Activated naive CD8-positive, alpha-beta T cell (primary cell): Measurements from ENCODE around the gene NTM.

Experiments
- H3K27ac Mint-ChIP-seq: one replicate; pipeline ENCODE4 v1.8.0; 2021; ENCODE audit warnings: mixed read lengths
- H3K27me3 Mint-ChIP-seq: one replicate; pipeline ENCODE4 v1.8.0; 2021; ENCODE audit warnings: mixed read lengths
- H3K36me3 Mint-ChIP-seq: one replicate; pipeline ENCODE4 v1.8.0; 2021; ENCODE audit warnings: mixed read lengths
- H3K4me1 Mint-ChIP-seq: one replicate; pipeline ENCODE4 v1.8.0; 2021; ENCODE audit warnings: low read depth, mixed read lengths
- H3K4me3 Mint-ChIP-seq: one replicate; pipeline ENCODE4 v1.8.0; 2021; ENCODE audit warnings: mild to moderate bottlenecking, mixed read lengths
- H3K9me3 Mint-ChIP-seq: one replicate; pipeline ENCODE4 v1.8.0; 2021; ENCODE audit warnings: low read depth, mixed read lengths

The NTM gene

DNA sequence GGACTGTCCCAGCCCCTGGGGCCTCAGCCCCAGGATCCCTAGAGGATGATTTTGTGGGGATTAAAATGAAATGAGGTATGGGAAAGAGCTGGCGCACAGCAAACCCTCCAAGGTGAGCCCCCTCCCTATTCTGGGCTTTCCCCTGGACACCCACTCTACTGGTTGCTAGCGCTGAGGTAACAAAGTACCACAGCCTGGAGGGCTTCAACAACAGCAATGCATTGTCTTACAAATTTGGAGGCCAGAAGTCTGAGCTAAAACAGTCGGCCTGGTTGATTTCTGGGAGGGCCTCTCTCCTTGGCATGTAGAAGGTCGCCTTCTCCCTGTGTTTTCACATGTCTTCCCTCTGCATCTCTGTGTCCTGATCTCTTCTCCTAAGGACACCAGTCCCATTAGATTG lies 913.6 kb downstream of the NTM start:
- Mint-ChIP-seq H3K4me3 (no peak overlapping the region), H3K4me1 (no peaks in the 10 kb centered on the region), H3K9me3 (no peaks in the 10 kb centered on the region), H3K27ac (no peak overlapping the region), H3K36me3 (no peaks in the 10 kb centered on the region), H3K27me3 (peaks cover 3% of the 10 kb centered on the region)

DNA sequence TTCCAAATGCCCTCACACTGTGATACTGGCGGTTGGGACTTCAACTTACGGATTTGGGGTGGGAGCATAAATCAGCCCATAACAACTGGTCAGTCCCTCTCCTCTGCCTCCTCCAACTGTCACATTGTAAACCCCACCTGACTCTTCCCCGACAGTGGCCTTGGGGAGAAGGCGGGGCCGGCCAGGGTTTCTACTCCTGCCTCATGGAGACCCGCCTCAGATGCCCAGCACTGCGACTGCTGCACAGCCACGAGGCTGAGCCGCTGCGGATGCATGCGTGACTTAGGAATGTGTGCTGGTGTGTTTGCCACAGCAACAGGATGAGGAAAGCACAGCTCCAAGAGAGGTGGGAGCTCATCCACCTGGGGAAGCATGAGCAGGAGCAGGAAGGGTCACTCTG lies 914.2 kb downstream of the NTM start:
- H3K4me1 Mint-ChIP-seq, result no peaks in the 10 kb centered on the region
- no peak overlapping the region for H3K27ac Mint-ChIP-seq
- peaks cover 3% of the 10 kb centered on the region for H3K27me3 Mint-ChIP-seq
- no peaks in the 10 kb centered on the region for H3K9me3 Mint-ChIP-seq
- no peaks in the 10 kb centered on the region for H3K36me3 Mint-ChIP-seq
- no peak overlapping the region for H3K4me3 Mint-ChIP-seq

DNA sequence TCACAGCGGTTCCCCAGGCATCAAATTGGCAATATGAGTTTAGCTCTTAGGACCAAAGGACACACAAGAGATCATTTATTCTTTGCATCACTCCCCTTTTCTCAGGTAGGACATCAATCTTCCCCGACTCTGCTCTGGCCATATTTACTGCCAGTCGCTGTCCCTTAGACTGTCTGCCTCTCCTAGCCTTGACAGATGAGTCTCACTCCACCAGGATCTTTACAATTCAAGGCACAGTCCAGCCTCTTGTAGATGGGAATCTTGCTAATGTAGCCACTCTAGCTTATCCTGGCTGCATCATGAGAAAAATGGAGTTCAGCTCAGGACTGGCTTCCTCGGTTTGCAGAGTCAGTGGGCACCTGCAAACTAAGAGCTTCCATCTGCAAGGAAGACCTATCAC lies 915.2 kb downstream of the NTM start:
- Mint-ChIP-seq H3K4me3 (no peak overlapping the region), H3K36me3 (no peaks in the 10 kb centered on the region), H3K4me1 (no peaks in the 10 kb centered on the region), H3K27me3 (peaks cover 3% of the 10 kb centered on the region), H3K27ac (no peak overlapping the region), H3K9me3 (no peaks in the 10 kb centered on the region)

DNA sequence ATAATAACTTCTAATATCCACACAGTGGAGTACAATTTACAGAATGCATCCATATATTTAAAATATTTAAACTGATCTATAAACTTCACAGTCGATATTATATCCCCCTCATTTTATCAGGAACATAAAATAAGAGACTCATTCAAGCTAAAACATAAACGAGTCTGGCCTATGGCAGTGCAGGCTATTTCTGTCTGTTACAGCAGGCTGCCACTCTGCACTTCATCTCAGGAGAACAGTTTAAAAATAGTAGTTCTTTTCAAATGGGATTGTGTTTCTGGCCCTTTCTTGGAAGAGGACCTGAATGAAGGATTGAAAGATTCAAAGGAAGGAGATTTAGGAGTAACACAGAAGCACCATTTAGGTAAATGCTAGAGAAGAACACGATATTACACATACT lies 915.7 kb downstream of the NTM start:
- Mint-ChIP-seq H3K36me3 (no peaks in the 10 kb centered on the region), H3K4me3 (no peak overlapping the region), H3K27me3 (peaks cover 3% of the 10 kb centered on the region), H3K9me3 (no peaks in the 10 kb centered on the region), H3K27ac (no peak overlapping the region), H3K4me1 (no peaks in the 10 kb centered on the region)

DNA sequence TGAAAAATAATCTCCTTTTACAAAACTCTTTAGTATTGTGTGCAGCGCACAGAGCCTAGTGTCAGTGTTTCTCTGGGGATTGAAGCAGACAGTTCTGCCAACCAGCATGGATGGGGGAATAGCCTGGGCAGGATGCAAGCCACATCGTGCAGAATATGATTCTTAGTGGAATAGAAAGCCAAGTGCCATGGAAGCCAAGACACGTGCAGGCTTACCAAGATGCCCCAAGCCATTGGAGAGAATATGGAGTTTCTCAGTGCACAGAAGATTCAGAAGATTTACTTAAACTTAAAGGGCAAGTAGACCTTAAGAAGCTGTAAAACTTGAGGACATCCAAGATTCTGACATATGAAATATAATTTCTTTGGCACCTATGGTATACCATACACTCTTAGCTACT lies 917.6 kb downstream of the NTM start:
- no peak overlapping the region for H3K27ac Mint-ChIP-seq
- peaks cover 13% of the 10 kb centered on the region for H3K27me3 Mint-ChIP-seq
- no peaks in the 10 kb centered on the region for H3K9me3 Mint-ChIP-seq
- no peaks in the 10 kb centered on the region for H3K4me1 Mint-ChIP-seq
- no peak overlapping the region for H3K4me3 Mint-ChIP-seq
- H3K36me3 Mint-ChIP-seq, result no peaks in the 10 kb centered on the region

DNA sequence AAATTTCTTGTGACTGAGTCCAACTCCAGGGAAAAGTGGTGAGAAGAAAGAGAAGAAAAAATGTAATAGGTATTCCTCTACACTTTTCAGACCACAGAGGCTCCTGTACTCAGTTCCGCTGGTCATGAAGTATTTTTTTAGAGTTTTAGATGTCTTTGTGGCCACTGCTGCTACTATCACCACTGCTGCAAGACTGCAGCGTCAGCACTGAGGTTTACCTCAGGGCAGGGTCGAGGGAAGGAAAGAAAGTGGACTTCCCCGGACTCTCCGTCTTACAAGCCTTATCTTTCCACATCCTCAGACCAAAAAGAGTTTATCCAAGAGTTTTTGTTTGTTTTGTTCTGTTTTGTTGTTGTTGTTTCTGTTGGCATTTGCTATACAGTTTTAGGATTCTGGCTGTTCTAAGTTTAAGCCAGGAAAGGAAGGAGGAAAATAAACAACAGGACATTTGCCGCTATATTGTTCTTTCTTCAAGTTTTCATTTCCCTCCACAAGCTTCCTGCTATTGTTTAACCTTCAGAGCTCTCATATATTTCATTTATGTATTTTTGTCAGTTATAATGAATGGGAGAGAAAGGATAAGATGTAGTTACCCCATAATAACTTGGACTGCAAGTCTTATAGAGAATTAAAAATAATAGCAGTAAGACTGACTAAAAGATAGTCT lies 919.3 kb downstream of the NTM start:
- H3K27ac Mint-ChIP-seq, result no peak overlapping the region
- H3K9me3 Mint-ChIP-seq, result no peaks in the 10 kb centered on the region
- no peak overlapping the region for H3K4me3 Mint-ChIP-seq
- H3K36me3 Mint-ChIP-seq, result no peaks in the 10 kb centered on the region
- no peaks in the 10 kb centered on the region for H3K4me1 Mint-ChIP-seq
- H3K27me3 Mint-ChIP-seq, result peaks cover 13% of the 10 kb centered on the region

DNA sequence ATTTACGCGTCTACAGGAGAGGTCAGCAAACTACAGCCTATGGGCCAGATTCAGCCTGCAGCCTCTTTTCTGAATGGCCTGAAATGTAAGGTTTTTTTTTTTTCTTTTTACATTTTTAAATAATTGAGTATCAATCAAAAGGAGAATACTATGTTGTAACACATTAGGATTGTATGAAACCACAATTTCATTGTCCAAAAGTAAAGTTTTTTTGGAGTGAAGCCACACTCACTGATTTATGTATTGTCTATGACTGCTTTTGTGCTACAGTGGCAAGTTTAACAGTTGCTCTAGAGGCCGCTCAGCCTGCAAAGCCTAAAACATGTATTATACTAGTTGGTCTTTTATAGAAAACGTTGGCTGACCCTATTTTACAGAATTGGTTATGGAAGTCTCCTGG lies 923.2 kb downstream of the NTM start:
- H3K27me3 Mint-ChIP-seq, result peaks cover 10% of the 10 kb centered on the region
- no peaks in the 10 kb centered on the region for H3K9me3 Mint-ChIP-seq
- H3K4me1 Mint-ChIP-seq, result no peaks in the 10 kb centered on the region
- H3K27ac Mint-ChIP-seq, result no peak overlapping the region
- no peak overlapping the region for H3K4me3 Mint-ChIP-seq
- no peaks in the 10 kb centered on the region for H3K36me3 Mint-ChIP-seq

DNA sequence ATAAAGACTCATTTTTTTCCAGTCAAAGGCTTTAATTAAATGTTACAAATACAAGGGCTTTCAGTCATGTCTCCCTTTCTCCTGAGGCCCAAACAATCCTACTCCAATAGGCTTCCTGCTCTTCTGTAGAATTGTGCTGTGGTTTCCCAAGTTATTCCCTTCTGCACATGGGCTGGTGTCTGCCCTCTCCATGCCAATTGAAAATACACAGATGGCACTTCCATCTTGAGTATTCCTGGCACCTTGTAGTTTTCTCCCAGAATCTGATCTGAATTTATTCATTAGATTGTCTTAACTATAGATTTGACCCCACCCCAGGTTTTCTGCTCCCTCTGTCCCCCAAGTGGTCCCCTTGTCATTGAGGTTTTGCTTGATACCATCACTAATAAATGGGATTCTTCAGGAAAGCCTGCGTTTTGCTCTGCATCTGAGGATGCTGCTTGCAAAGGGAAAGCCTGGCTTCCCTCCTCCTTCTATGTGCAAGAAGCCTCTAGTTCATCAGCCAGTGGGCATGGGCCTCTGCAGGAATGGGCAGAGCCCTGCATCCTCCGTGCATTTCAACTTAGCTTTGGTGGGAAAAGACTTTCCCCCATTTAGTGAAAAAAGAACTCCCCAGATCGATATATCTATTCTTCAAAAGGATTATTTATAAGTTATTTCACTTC lies 926.7 kb downstream of the NTM start:
- Mint-ChIP-seq H3K9me3 (peaks cover 2% of the 10 kb centered on the region), H3K4me3 (no peak overlapping the region), H3K36me3 (no peaks in the 10 kb centered on the region), H3K27me3 (peaks cover 5% of the 10 kb centered on the region), H3K4me1 (no peaks in the 10 kb centered on the region), H3K27ac (no peak overlapping the region)

DNA sequence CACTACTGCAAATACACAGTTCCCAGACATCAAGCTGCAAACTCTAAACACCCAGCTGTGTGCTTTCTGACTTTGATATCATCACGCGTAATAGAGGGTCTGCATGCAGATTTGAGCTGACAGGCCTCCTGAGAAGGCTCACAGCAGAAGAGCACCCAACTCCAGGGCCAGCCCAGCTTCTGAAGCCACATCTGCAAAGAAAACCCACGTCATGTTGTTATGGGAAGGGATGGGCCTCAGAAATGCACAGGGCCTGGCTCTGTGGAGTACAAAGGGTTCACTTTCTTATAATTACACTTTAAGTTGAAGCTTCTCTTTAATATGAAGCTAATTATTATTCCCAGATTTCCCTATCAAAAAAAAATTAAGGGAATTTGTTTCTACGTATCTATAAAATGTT lies 927.9 kb downstream of the NTM start:
- Mint-ChIP-seq H3K27me3 (peaks cover 1% of the 10 kb centered on the region), H3K36me3 (no peaks in the 10 kb centered on the region), H3K4me1 (no peaks in the 10 kb centered on the region), H3K9me3 (peaks cover 2% of the 10 kb centered on the region), H3K27ac (no peak overlapping the region), H3K4me3 (no peak overlapping the region)

DNA sequence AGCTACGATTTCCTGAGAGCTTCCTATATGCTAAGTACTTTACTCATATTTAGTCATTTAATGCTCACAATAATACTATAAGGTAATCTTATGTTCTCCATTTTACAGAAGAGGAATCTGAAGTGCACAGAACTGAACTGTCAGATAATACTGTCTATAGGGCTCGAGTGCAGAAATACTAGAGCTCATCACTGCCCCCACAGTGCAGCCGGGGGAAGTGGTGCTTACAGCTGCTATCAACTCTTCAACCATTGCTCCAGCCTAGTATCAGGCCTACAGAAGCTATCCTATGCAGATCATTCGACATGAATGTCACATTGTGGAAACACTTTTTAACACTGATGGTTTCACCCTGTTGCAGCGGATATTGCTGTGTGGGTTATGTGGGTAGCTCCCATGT lies 929.9 kb downstream of the NTM start:
- Mint-ChIP-seq H3K27ac (no peak overlapping the region), H3K4me3 (no peak overlapping the region), H3K4me1 (no peaks in the 10 kb centered on the region), H3K27me3 (peaks cover 1% of the 10 kb centered on the region), H3K36me3 (no peaks in the 10 kb centered on the region), H3K9me3 (peaks cover 2% of the 10 kb centered on the region)

DNA sequence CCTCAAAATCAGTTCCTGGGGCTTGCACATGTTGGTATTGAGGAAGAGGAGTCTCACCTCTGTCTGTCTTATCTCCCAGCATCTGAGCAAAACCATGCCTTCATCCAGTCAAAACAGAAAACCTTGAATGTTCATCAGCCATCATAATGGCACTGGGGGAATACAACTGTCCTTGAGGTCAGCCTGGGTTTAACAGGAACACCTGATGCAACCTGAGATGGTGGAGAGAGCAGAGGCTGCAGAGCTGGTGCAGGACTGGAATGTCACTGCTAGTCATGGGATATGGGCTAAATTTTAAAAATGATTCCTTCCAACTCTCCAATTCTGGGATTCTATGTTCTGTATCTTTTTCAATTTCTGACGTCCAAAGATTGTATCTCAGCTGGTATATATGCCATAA lies 931.0 kb downstream of the NTM start:
- Mint-ChIP-seq H3K4me3 (no peak overlapping the region), H3K36me3 (no peaks in the 10 kb centered on the region), H3K9me3 (peaks cover 2% of the 10 kb centered on the region), H3K27ac (no peak overlapping the region), H3K4me1 (no peaks in the 10 kb centered on the region), H3K27me3 (peaks cover 1% of the 10 kb centered on the region)

DNA sequence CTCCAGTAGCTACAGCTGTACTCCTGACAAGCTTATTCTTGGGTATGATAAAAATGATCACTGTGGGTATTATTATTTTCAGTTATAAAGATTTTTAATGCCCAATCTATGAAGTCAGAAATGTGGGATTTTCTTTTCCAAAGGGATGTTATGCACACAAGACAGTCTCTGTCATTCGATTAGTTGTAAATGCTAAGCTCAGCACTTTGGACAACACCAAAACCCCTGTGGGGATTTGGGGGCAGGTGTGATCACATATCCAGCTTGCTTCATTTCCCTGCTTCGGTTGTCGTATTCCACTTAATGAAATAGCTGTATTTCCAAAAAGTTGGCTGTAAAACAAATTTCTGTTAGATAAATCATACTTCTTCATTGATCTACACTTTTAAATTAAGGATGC lies 931.5 kb downstream of the NTM start:
- Mint-ChIP-seq H3K4me3 (no peak overlapping the region), H3K27ac (no peak overlapping the region), H3K36me3 (no peaks in the 10 kb centered on the region), H3K27me3 (peaks cover 1% of the 10 kb centered on the region), H3K9me3 (peaks cover 2% of the 10 kb centered on the region), H3K4me1 (no peaks in the 10 kb centered on the region)

DNA sequence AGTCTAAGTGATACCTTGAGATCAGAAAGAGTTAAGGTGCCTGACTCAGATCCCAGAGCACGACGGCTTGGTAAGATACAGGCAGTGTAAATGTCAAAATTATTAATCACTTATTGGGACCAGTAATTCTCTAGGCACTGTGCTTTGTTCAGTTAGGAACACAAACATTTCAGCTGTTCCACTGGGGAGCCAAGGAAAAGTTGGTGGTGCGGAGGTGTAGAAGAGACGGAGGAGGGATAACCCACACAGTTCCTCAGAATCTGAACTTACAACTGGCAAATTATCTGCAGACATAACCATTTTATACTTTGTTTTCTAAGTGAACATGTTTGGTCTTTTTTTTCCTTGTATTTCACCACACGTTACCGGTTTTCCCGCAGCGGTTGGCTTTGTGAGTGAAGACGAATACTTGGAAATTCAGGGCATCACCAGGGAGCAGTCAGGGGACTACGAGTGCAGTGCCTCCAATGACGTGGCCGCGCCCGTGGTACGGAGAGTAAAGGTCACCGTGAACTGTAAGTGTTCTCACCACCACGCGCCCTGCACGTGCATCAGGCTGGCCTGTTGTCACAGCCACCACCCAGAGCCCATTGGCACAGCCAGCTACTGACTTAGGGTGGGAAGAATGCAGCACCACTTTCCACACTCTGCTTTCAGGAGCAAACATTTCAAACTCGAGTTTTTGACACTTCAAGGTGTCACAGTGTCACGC lies 937.0 kb downstream of the NTM start:
- no peak overlapping the region for H3K4me3 Mint-ChIP-seq
- H3K36me3 Mint-ChIP-seq, result no peaks in the 10 kb centered on the region
- no peaks in the 10 kb centered on the region for H3K9me3 Mint-ChIP-seq
- no peaks in the 10 kb centered on the region for H3K27me3 Mint-ChIP-seq
- no peaks in the 10 kb centered on the region for H3K4me1 Mint-ChIP-seq
- H3K27ac Mint-ChIP-seq, result no peak overlapping the region

DNA sequence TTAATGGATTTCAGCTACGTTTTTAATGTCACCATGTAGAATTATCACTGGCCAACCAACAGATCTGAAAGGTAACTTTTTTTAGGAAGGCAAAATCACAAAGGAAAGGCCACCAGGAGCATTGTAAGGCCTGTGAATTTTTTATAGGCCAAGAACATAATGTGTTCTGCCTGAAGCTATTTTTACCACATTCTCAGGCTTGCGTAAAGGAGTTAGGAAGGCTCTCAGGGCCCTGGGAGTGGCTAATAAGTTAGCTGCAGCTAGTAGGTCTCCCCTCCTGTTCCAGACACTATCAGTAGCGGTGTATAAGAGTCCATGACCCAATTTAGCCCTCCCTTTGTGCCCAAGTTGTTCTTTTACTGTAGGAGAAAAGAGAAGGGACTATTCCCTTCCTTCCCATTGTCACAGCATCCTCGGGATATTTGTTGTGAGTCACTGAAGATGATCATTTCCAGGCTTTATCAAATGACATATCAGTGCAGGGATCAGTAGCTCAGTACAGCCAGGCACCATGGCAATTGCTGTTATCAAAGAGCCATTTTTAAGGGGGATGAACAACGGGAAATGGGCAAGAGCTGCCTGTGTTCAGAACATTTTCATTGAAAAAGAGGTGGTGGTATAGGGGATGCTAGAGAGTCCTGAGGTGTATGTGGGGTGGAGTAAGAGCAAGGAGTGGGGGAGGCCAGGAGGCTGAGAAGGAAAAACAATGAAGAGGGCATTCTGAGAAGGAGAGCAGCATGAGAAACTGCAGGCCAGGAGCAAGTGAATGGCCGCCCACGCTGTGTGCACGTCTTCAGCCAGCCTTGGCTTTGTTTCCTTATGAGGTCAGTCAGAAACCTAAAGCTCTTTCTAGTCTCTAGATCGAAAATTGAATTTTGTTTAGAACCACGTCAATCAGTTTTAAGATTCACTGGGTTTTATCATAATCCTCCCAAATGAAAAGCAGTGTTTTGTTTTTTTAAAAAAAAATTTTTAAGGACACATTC lies 940.3 kb downstream of the NTM start:
- Mint-ChIP-seq H3K27me3 (peaks cover 2% of the 10 kb centered on the region), H3K27ac (no peak overlapping the region), H3K4me1 (no peaks in the 10 kb centered on the region), H3K4me3 (no peak overlapping the region), H3K9me3 (no peaks in the 10 kb centered on the region), H3K36me3 (no peaks in the 10 kb centered on the region)

DNA sequence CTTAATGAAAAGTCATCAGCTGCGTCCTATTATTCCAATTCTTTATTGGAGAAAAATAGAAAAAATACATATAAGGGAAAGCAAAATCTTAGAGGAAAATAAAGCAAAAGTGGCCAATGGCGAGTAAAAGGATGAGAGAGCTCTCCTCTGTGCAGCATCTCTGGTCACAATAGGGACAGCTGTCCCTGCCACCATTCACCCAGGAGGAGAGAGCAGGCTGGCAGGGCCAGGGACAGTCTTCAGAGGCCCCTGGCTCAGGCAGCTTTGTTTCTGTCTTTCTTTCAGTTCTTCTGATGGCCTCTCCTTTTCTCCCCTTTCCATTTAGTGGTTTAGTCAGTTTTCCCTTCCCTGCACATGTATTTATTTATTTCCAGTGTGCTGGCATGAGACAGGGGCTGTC lies 941.3 kb downstream of the NTM start:
- Mint-ChIP-seq H3K36me3 (no peaks in the 10 kb centered on the region), H3K4me3 (no peak overlapping the region), H3K27ac (no peak overlapping the region), H3K9me3 (no peaks in the 10 kb centered on the region), H3K27me3 (peaks cover 2% of the 10 kb centered on the region), H3K4me1 (no peaks in the 10 kb centered on the region)
